Neural cell (in vitro differentiated cells): ENCODE data around the gene CKLF. TPM values are rescaled to one million over a fixed set of nuclear protein-coding genes. Genes with fewer than 3 reads are reported as not detected.
"Not testable (repeated sequence)": the region's sequence is repeated elsewhere in the genome, so short reads cannot be mapped to it uniquely, and the experiment has no call there.

Experiments
- H2AFZ ChIP-seq: fragments of 200-600, 300-800 bp; sonication (generic), shearing (Covaris generic); 2 replicates; pipeline ENCODE4 v1.6.0; 2014; ENCODE audit warnings: low read depth, mild to moderate bottlenecking, antibody characterized with exemption, low read length, moderate library complexity
- H3F3A ChIP-seq: fragments of 200-600 bp; shearing (Covaris generic); 2 replicates; pipeline ENCODE4 v1.6.1; 2016; ENCODE audit warnings: mild to moderate bottlenecking, moderate library complexity, mixed read lengths, antibody characterized with exemption, low read length; ENCODE audit not compliant: insufficient read depth, poor library complexity, severe bottlenecking
- H3K27ac ChIP-seq: fragments of 200-600, 300-800 bp; sonication (generic), shearing (Covaris generic); 2 replicates; pipeline ENCODE4 v1.5.1; 2014; ENCODE audit warnings: mild to moderate bottlenecking, low read length, moderate library complexity
- H3K27me3 ChIP-seq: fragments of 300-800, 200-600 bp; sonication (generic), shearing (Covaris generic); 2 replicates; pipeline ENCODE4 v1.6.0; 2014; ENCODE audit warnings: mild to moderate bottlenecking, low read depth, low read length, moderate library complexity; ENCODE audit not compliant: insufficient read depth
- H3K36me3 ChIP-seq: fragments of 300-800, 200-600 bp; sonication (generic), shearing (Covaris generic); 2 replicates; pipeline ENCODE4 v1.5.1; 2014; ENCODE audit warnings: mild to moderate bottlenecking, antibody characterized with exemption, low read length, moderate library complexity; ENCODE audit not compliant: insufficient read depth
- H3K4me2 ChIP-seq: fragments of 300-800, 200-600 bp; sonication (generic), shearing (Covaris generic); 2 replicates; pipeline ENCODE4 v1.6.0; 2014; ENCODE audit warnings: mild to moderate bottlenecking, low read length
- H3K4me3 ChIP-seq: fragments of 300-800, 200-600 bp; sonication (generic), shearing (Covaris generic); 2 replicates; pipeline ENCODE4 v1.5.1; 2014; ENCODE audit warnings: mild to moderate bottlenecking, low read length, moderate library complexity
- H3K79me2 ChIP-seq: fragments of 200-600 bp; shearing (Covaris generic); replicated peaks from 2 replicates; pipeline ENCODE4 v1.6.0; 2014; ENCODE audit warnings: mild to moderate bottlenecking, low read length, moderate library complexity; ENCODE audit not compliant: insufficient read depth
- H3K9ac ChIP-seq: fragments of 300-800, 200-600 bp; sonication (generic), shearing (Covaris generic); 2 replicates; pipeline ENCODE4 v1.6.1; 2016; ENCODE audit warnings: mild to moderate bottlenecking, low read length, mixed read lengths
- H3K9me2 ChIP-seq: fragments of 200-600 bp; shearing (Covaris generic); 2 replicates; pipeline ENCODE4 v1.6.1; 2016; ENCODE audit warnings: mild to moderate bottlenecking, low read length, mixed read lengths; ENCODE audit not compliant: insufficient read depth
- H3K9me3 ChIP-seq: fragments of 200-600, 300-800 bp; sonication (generic), shearing (Covaris generic); 2 replicates; pipeline ENCODE4 v1.6.1; 2016; ENCODE audit warnings: mild to moderate bottlenecking, mixed run types, low read length, moderate library complexity, mixed read lengths
- H4K20me1 ChIP-seq: fragments of 200-600 bp; shearing (Covaris generic); 2 replicates; pipeline ENCODE4 v1.6.1; 2016; ENCODE audit warnings: mild to moderate bottlenecking, mixed run types; ENCODE audit not compliant: insufficient read depth
- EP300 ChIP-seq: fragments of 450-650 bp; conservative IDR thresholded peaks from 2 replicates; pipeline ENCODE4 v1.6.1; 2014; ENCODE audit warnings: antibody characterized with exemption, mild to moderate bottlenecking, moderate library complexity; ENCODE audit not compliant: poor library complexity, severe bottlenecking
- EZH2 ChIP-seq: fragments of 200-600, 300-800 bp; shearing (Covaris generic), sonication (generic); IDR thresholded peaks from 2 replicates; pipeline ENCODE4 v1.6.1; 2014; ENCODE audit warnings: antibody characterized with exemption, low read length, borderline replicate concordance, mild to moderate bottlenecking; ENCODE audit not compliant: insufficient read depth, poor library complexity, severe bottlenecking
- MXI1 ChIP-seq: fragments of 450-650 bp; conservative IDR thresholded peaks from 2 replicates; pipeline ENCODE4 v1.6.1; 2014; ENCODE audit warnings: antibody characterized with exemption, mild to moderate bottlenecking; ENCODE audit not compliant: poor library complexity, severe bottlenecking
- POLR2AphosphoS5 ChIP-seq: IDR thresholded peaks from 2 replicates; pipeline ENCODE4 v1.6.1; 2012
- RAD21 ChIP-seq: fragments of 450-650 bp; conservative IDR thresholded peaks from 2 replicates; pipeline ENCODE4 v1.6.1; 2014; ENCODE audit warnings: antibody characterized with exemption, mild to moderate bottlenecking, moderate library complexity
- SMC3 ChIP-seq: fragments of 450-650 bp; conservative IDR thresholded peaks from 2 replicates; pipeline ENCODE4 v1.6.1; 2014; ENCODE audit warnings: antibody characterized with exemption, mild to moderate bottlenecking, moderate library complexity; ENCODE audit not compliant: poor library complexity
- TAF1 ChIP-seq: IDR thresholded peaks from 2 replicates; pipeline ENCODE4 v1.6.1; 2012; ENCODE audit warnings: low read depth
- polyA plus RNA-seq: library from polyadenylated mRNA; depleted of rRNA; stranded (reverse); fragments of >200 nt; gene quantifications from 2 replicates; pipeline ENCODE4 v1.2.3, GENCODE V29; 2014
- TF ChIP-seq, protein P1 (sequence below): IDR thresholded peaks from 2 replicates; pipeline ENCODE4 v1.6.1; 2012; ENCODE audit warnings: borderline replicate concordance
- TF ChIP-seq, protein P2 (sequence below): fragments of 450-650 bp; IDR thresholded peaks from 2 replicates; pipeline ENCODE4 v1.5.1; 2014; ENCODE audit warnings: antibody characterized with exemption, mild to moderate bottlenecking, moderate library complexity; ENCODE audit not compliant: poor library complexity, severe bottlenecking

CKLF gene
- polyA plus RNA-seq, 1 donor from 2014 or later, result 40.8 TPM

DNA sequence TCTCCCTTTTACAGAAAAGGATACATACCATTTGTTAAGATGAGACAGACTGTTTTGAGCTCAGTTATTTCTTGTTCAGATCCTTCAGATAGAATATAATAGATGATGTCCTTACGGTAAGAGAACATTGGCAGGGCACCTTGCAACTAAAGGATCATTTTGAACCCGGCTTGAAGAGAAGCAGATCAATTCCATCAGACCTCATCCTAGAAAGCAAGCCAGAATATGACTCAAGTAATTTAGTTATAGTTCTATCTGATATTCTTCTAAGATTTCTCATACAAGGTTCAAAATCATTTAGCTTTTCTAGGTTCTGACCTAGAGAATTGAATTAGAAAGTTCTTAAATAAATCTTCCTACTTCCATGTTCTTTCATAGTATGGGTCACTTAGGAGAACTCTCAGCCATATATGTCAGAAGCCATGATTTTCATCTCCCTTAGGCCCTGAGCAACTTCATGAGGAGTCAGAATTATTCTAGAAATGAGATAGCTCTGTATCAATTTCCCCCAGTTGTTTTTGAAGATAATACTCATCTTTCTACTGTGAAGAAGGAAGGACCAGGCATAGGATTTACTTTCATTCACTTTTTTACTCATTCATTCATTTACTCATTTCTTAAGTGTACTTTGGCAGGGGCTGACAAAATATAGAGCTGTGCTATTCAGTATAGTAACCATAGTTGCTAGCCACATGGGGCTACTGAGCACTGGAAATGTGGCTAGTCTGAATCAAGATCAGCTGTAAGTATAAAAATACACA is 11.4 kb downstream of the CKLF start:
- TF ChIP-seq POLR2AphosphoS5 (no peak), SMC3 (no peak), EP300 (no peak), EZH2 (no peak), TAF1 (no peak), MXI1 (no peak), RAD21 (no peak)
- TF ChIP-seq, protein P1, sequence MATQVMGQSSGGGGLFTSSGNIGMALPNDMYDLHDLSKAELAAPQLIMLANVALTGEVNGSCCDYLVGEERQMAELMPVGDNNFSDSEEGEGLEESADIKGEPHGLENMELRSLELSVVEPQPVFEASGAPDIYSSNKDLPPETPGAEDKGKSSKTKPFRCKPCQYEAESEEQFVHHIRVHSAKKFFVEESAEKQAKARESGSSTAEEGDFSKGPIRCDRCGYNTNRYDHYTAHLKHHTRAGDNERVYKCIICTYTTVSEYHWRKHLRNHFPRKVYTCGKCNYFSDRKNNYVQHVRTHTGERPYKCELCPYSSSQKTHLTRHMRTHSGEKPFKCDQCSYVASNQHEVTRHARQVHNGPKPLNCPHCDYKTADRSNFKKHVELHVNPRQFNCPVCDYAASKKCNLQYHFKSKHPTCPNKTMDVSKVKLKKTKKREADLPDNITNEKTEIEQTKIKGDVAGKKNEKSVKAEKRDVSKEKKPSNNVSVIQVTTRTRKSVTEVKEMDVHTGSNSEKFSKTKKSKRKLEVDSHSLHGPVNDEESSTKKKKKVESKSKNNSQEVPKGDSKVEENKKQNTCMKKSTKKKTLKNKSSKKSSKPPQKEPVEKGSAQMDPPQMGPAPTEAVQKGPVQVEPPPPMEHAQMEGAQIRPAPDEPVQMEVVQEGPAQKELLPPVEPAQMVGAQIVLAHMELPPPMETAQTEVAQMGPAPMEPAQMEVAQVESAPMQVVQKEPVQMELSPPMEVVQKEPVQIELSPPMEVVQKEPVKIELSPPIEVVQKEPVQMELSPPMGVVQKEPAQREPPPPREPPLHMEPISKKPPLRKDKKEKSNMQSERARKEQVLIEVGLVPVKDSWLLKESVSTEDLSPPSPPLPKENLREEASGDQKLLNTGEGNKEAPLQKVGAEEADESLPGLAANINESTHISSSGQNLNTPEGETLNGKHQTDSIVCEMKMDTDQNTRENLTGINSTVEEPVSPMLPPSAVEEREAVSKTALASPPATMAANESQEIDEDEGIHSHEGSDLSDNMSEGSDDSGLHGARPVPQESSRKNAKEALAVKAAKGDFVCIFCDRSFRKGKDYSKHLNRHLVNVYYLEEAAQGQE, result no peak
- TF ChIP-seq, protein P2, sequence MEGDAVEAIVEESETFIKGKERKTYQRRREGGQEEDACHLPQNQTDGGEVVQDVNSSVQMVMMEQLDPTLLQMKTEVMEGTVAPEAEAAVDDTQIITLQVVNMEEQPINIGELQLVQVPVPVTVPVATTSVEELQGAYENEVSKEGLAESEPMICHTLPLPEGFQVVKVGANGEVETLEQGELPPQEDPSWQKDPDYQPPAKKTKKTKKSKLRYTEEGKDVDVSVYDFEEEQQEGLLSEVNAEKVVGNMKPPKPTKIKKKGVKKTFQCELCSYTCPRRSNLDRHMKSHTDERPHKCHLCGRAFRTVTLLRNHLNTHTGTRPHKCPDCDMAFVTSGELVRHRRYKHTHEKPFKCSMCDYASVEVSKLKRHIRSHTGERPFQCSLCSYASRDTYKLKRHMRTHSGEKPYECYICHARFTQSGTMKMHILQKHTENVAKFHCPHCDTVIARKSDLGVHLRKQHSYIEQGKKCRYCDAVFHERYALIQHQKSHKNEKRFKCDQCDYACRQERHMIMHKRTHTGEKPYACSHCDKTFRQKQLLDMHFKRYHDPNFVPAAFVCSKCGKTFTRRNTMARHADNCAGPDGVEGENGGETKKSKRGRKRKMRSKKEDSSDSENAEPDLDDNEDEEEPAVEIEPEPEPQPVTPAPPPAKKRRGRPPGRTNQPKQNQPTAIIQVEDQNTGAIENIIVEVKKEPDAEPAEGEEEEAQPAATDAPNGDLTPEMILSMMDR, result no peak
- Histone ChIP-seq H3K36me3 (no peaks in the 10 kb centered on the region), H3K27me3 (no peaks in the 10 kb centered on the region), H3K9me3 (no peaks in the 10 kb centered on the region), H4K20me1 (no peaks in the 10 kb centered on the region), H3K9me2 (no peaks in the 10 kb centered on the region), H3K79me2 (no peaks in the 10 kb centered on the region), H2AFZ (no peak overlapping the region), H3K27ac (no peak overlapping the region), H3K4me3 (no peak overlapping the region), H3K9ac (no peak overlapping the region), H3K4me2 (no peak overlapping the region), H3F3A (no peaks in the 10 kb centered on the region)

DNA sequence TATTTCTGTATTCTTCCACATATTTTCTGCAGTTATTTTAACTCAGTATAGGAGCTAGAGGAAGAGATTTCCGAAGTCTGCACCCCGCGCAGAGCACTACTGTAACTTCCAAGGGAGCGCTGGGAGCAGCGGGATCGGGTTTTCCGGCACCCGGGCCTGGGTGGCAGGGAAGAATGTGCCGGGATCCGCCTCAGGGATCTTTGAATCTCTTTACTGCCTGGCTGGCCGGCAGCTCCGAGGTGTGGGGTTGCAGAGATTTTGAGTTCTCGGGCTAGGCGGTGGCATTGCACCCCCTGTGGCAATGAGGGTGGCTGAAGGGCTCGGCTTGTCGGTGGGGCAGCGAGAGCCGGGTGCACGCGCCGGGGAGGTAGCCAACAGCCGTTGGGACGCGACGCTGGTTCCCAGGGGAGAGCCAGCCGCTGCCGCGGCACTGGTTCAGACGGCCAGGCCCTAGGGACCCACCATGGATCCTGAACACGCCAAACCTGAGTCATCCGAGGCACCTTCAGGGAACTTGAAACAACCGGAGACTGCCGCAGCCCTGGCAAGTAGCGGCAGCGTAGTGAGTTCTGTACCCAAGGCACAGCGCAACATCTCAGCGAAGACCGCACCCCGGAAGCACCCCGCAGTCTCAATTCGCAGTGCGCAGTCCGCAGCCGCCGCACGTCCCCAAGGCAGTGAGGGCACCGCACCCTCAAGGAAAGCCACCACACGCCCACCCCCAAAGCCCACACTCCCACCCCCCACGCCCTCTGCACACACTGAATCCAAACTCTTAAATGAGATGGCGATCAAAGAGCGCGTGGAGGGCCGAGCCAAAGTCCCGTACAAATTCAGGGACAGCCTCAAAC is 13.9 kb downstream of the CKLF start, which contains the start of gene CMTM1:
CMTM1 (plus strand) TSS at position 389 of the 851 bp plus-strand sequence; CDS start at position 464, 75 bp downstream.
- H3K9ac ChIP-seq, result no peak within 1 kb of the TSS
- H3K79me2 ChIP-seq, result no peaks in the 10 kb centered on the region
- TF ChIP-seq RAD21, result no peak
- no peaks in the 10 kb centered on the region for H3K9me3 ChIP-seq
- H4K20me1 ChIP-seq, result no peaks in the 10 kb centered on the region
- H3K27ac ChIP-seq, result no peak within 1 kb of the TSS
- H2AFZ ChIP-seq, result no peak within 1 kb of the TSS
- H3K9me2 ChIP-seq, result no peaks in the 10 kb centered on the region
- H3K27me3 ChIP-seq, result no peaks in the 10 kb centered on the region
- no peak within 1 kb of the TSS for H3K4me3 ChIP-seq
- no peak within 1 kb of the TSS for H3K4me2 ChIP-seq
- H3F3A ChIP-seq, result no peaks in the 10 kb centered on the region
- no peaks in the 10 kb centered on the region for H3K36me3 ChIP-seq

DNA sequence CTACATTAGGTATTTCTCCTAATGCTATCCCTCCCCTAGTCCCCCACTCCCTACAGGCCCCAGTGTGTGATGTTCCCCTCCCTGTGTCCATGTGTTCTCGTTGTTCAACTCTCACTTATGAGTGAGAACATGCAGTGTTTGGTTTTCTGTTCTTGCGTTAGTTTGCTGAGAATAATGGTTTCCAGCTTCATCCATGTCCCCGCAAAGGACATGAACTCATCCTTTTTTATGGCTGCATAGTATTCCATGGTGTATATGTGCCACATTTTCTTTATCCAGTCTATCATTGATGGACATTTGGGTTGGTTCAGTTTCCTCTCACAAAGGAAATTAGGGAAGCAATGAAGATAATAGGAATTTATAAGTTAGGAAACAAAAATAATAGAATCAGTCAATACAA is 14.9 kb downstream of the CKLF start:
- not testable (repeated sequence) for H3K9me2 ChIP-seq, H3K9ac ChIP-seq, H2AFZ ChIP-seq, H3K36me3 ChIP-seq, H3K79me2 ChIP-seq, H3K27me3 ChIP-seq, H3K4me2 ChIP-seq, H3K9me3 ChIP-seq, H3F3A ChIP-seq, H3K4me3 ChIP-seq, H3K27ac ChIP-seq, H4K20me1 ChIP-seq
